GM18526 (cell line): ENCODE data around the gene ASCC3.

Experiments
- POLR2A ChIP-seq: IDR thresholded peaks from 3 replicates; pipeline ENCODE4 v1.6.1; 2011; ENCODE audit not compliant: insufficient read length; ENCODE audit errors: extremely low read depth

ASCC3 gene

GRCh38 chr6:100468016-100468622, 413.0 kb downstream of the ASCC3 start:
- no peak for TF ChIP-seq POLR2A

GRCh38 chr6:100467129-100468015, 413.8 kb downstream of the ASCC3 start:
- TF ChIP-seq POLR2A, result no peak

GRCh38 chr6:100466410-100467128, 414.6 kb downstream of the ASCC3 start:
- no peak for TF ChIP-seq POLR2A

GRCh38 chr6:100465701-100466409, 415.3 kb downstream of the ASCC3 start:
- TF ChIP-seq POLR2A, result no peak

GRCh38 chr6:100464903-100465700, 416.0 kb downstream of the ASCC3 start, which contains the start of gene SIM1:
TSS of gene SIM1 (minus strand) at chr6:100464921. CDS start at chr6:100463468, 1,453 bp downstream.
- TF ChIP-seq POLR2A, result no peak

- no peak for TF ChIP-seq POLR2A
These were observed 416.8 kb downstream of the ASCC3 start for GRCh38 chr6:100464162-100464851.

GRCh38 chr6:100463630-100464161, 417.4 kb downstream of the ASCC3 start:
- no peak for TF ChIP-seq POLR2A

- TF ChIP-seq POLR2A, result no peak
These were observed 418.2 kb downstream of the ASCC3 start for GRCh38 chr6:100462706-100463629.

GRCh38 chr6:100461917-100462705, 419.0 kb downstream of the ASCC3 start:
- no peak for TF ChIP-seq POLR2A

- TF ChIP-seq POLR2A, result no peak
These were observed 419.7 kb downstream of the ASCC3 start for GRCh38 chr6:100461278-100461916.

- TF ChIP-seq POLR2A, result no peak
These were observed 420.4 kb downstream of the ASCC3 start for GRCh38 chr6:100460650-100461204.
